GM23338 (cell line): ENCODE results near the gene OMP.

ENCODE experiments used
- CTCF ChIP-seq, 2 experiments: fragments of 200-600 bp in 1 of 2; sonication (generic) in 1 of 2; conservative IDR thresholded peaks; 2 replicates each; pipeline versions ENCODE4 v1.5.1 to v1.6.1; 2016 to 2017; ENCODE audit warnings: antibody characterized with exemption in 2 of 2, low read depth in 2 of 2, mild to moderate bottlenecking in 2 of 2, moderate library complexity in 1 of 2
- POLR2AphosphoS5 ChIP-seq: IDR thresholded peaks from 2 replicates; pipeline ENCODE4 v1.6.1; 2016; ENCODE audit warnings: antibody characterized with exemption, low read depth
- ZNF331 ChIP-seq: fragments of 250-450 bp; sonication (Bioruptor Pico); IDR thresholded peaks from 2 replicates; pipeline ENCODE4 v1.5.0; 2020; ENCODE audit warnings: low read depth, mild to moderate bottlenecking, moderate library complexity
- TF ChIP-seq, protein P1 (sequence below): IDR thresholded peaks from one replicate; pipeline ENCODE4 v1.6.1; 2018; ENCODE audit warnings: antibody characterized with exemption; ENCODE audit not compliant: unreplicated experiment

- no peak for TF ChIP-seq CTCF (conservative IDR thresholded peaks at IDR 0.05; ENCODE audit: low read depth in 2 of 2)
- TF ChIP-seq, protein P1, sequence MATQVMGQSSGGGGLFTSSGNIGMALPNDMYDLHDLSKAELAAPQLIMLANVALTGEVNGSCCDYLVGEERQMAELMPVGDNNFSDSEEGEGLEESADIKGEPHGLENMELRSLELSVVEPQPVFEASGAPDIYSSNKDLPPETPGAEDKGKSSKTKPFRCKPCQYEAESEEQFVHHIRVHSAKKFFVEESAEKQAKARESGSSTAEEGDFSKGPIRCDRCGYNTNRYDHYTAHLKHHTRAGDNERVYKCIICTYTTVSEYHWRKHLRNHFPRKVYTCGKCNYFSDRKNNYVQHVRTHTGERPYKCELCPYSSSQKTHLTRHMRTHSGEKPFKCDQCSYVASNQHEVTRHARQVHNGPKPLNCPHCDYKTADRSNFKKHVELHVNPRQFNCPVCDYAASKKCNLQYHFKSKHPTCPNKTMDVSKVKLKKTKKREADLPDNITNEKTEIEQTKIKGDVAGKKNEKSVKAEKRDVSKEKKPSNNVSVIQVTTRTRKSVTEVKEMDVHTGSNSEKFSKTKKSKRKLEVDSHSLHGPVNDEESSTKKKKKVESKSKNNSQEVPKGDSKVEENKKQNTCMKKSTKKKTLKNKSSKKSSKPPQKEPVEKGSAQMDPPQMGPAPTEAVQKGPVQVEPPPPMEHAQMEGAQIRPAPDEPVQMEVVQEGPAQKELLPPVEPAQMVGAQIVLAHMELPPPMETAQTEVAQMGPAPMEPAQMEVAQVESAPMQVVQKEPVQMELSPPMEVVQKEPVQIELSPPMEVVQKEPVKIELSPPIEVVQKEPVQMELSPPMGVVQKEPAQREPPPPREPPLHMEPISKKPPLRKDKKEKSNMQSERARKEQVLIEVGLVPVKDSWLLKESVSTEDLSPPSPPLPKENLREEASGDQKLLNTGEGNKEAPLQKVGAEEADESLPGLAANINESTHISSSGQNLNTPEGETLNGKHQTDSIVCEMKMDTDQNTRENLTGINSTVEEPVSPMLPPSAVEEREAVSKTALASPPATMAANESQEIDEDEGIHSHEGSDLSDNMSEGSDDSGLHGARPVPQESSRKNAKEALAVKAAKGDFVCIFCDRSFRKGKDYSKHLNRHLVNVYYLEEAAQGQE, result no peak
- TF ChIP-seq POLR2AphosphoS5, result no peak
- no peak for TF ChIP-seq ZNF331 (CRISPR knock-in tag)
Measured at GRCh38 chr11:77096591-77097019, 6.0 kb upstream of the OMP start.
